ENCODE results near the gene C9orf50. TPM values are rescaled to one million over a fixed set of nuclear protein-coding genes. Genes with fewer than 3 reads are reported as not detected.

Gene C9orf50
- total and polyA plus RNA-seq, 2 experiments from 2014 or later, result not detected

Other genes starting within 250 kb of the C9orf50 start
- 44.2 and 59.4 TPM in 2 replicates for gene NTMT1, start 5.1 kb upstream of the C9orf50 start, total RNA-seq (2014; rRNA removed; shearing (Covaris generic))
- gene NTMT1, start 5.1 kb upstream of the C9orf50 start, polyA plus RNA-seq (2016; fragmentation: Nextera tagmentation; extraction: Ambion mirVana), result 97.4 and 108 TPM in 2 replicates
- 15.6 and 19.8 TPM in 2 replicates for gene ASB6, start 21.1 kb upstream of the C9orf50 start, total RNA-seq (2014; rRNA removed; shearing (Covaris generic))
- gene ASB6, start 21.1 kb upstream of the C9orf50 start, polyA plus RNA-seq (2016; fragmentation: Nextera tagmentation; extraction: Ambion mirVana), result 8.8 and 9.7 TPM in 2 replicates
- 4.5 and 8.3 TPM in 2 replicates for gene PRRX2, start 44.5 kb upstream of the C9orf50 start, total RNA-seq (2014; rRNA removed; shearing (Covaris generic))
- 5.6 and 5.8 TPM in 2 replicates for gene PRRX2, start 44.5 kb upstream of the C9orf50 start, polyA plus RNA-seq (2016; fragmentation: Nextera tagmentation; extraction: Ambion mirVana)
- 3.6 and 3.9 TPM in 2 replicates for gene PTGES, start 131.9 kb upstream of the C9orf50 start, total RNA-seq (2014; rRNA removed; shearing (Covaris generic))
- 2.8 and 3.3 TPM in 2 replicates for gene PTGES, start 131.9 kb upstream of the C9orf50 start, polyA plus RNA-seq (2016; fragmentation: Nextera tagmentation; extraction: Ambion mirVana)
- gene TOR1B, start 182.1 kb upstream of the C9orf50 start, total RNA-seq (2014; rRNA removed; shearing (Covaris generic)), result 36.2 and 42.4 TPM in 2 replicates
- 8.8 and 10.6 TPM in 2 replicates for gene TOR1B, start 182.1 kb upstream of the C9orf50 start, polyA plus RNA-seq (2016; fragmentation: Nextera tagmentation; extraction: Ambion mirVana)
- 33.9 and 45.7 TPM in 2 replicates for gene TOR1A, start 203.0 kb upstream of the C9orf50 start, total RNA-seq (2014; rRNA removed; shearing (Covaris generic))
- 23.6 and 24.2 TPM in 2 replicates for gene TOR1A, start 203.0 kb upstream of the C9orf50 start, polyA plus RNA-seq (2016; fragmentation: Nextera tagmentation; extraction: Ambion mirVana)
- 34.4 and 46.1 TPM in 2 replicates for gene C9orf78, start 214.2 kb upstream of the C9orf50 start, total RNA-seq (2014; rRNA removed; shearing (Covaris generic))
- 72.8 and 84.6 TPM in 2 replicates for gene C9orf78, start 214.2 kb upstream of the C9orf50 start, polyA plus RNA-seq (2016; fragmentation: Nextera tagmentation; extraction: Ambion mirVana)
- 12.0 and 13.0 TPM in 2 replicates for gene USP20, start 214.4 kb upstream of the C9orf50 start, total RNA-seq (2014; rRNA removed; shearing (Covaris generic))
- gene USP20, start 214.4 kb upstream of the C9orf50 start, polyA plus RNA-seq (2016; fragmentation: Nextera tagmentation; extraction: Ambion mirVana), result 9.9 and 10.4 TPM in 2 replicates

All from GM23338 (cell line).